Measurements from ENCODE around the gene TBC1D23. TPM values are rescaled to one million over a fixed set of nuclear protein-coding genes. Genes with fewer than 3 reads are reported as not detected.

TBC1D23 gene
- total and polyA plus RNA-seq, 2 of the 13 experiments (the other 11 are each of a cell fraction or from before 2014, with no cell fraction given) = 28.7 to 35.4 TPM

DNA sequence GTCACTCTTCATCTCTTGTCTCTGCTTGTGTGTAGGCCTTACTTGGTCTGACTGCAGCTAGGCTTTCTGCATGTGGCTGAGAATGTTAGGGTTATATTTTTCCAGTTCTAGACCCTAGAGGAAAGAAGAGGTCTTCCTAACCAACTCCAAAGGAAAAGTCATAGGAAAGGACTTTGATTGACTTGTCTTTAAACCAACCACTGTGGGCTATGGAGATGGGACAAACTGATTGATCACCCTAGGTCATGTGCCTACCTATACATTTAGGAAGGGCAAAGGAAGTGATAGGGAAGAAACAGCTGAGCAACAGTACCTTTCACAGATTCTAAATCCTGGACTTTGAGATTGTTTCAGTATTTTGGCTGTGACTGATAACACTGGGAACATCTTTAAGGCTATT lies 16.5 kb upstream of the TBC1D23 start (continued):
- TF ChIP-seq, protein P1, sequence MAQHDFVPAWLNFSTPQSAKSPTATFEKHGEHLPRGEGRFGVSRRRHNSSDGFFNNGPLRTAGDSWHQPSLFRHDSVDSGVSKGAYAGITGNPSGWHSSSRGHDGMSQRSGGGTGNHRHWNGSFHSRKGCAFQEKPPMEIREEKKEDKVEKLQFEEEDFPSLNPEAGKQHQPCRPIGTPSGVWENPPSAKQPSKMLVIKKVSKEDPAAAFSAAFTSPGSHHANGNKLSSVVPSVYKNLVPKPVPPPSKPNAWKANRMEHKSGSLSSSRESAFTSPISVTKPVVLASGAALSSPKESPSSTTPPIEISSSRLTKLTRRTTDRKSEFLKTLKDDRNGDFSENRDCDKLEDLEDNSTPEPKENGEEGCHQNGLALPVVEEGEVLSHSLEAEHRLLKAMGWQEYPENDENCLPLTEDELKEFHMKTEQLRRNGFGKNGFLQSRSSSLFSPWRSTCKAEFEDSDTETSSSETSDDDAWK (CRISPR knock-in tag; IDR thresholded peaks at IDR 0.05) = no peak
- TF ChIP-seq ZZZ3 (CRISPR knock-in tag; IDR thresholded peaks at IDR 0.05; ENCODE audit: borderline replicate concordance) (no peak), ZNF496 (CRISPR knock-in tag; IDR thresholded peaks at IDR 0.05; ENCODE audit: insufficient replicate concordance) (no peak), SRY (CRISPR knock-in tag; IDR thresholded peaks at IDR 0.05) (no peak), HOXA5 (CRISPR knock-in tag; IDR thresholded peaks at IDR 0.05) (no peak), ZNF776 (CRISPR knock-in tag; IDR thresholded peaks at IDR 0.05) (no peak)
- TF ChIP-seq, protein P2, sequence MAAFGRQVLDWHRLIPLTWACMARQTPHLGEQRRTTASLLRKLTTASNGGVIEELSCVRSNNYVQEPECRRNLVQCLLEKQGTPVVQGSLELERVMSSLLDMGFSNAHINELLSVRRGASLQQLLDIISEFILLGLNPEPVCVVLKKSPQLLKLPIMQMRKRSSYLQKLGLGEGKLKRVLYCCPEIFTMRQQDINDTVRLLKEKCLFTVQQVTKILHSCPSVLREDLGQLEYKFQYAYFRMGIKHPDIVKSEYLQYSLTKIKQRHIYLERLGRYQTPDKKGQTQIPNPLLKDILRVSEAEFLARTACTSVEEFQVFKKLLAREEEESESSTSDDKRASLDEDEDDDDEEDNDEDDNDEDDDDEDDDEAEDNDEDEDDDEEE (CRISPR knock-in tag; IDR thresholded peaks at IDR 0.05) = no peak
- TF ChIP-seq, protein P3, sequence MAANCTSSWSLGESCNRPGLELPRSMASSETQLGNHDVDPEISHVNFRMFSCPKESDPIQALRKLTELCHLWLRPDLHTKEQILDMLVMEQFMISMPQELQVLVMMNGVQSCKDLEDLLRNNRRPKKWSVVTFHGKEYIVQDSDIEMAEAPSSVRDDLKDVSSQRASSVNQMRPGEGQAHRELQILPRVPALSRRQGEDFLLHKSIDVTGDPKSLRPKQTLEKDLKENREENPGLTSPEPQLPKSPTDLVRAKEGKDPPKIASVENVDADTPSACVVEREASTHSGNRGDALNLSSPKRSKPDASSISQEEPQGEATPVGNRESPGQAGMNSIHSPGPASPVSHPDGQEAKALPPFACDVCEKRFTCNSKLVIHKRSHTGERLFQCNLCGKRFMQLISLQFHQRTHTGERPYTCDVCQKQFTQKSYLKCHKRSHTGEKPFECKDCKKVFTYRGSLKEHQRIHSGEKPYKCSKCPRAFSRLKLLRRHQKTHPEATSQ (CRISPR knock-in tag; IDR thresholded peaks at IDR 0.05; ENCODE audit: borderline replicate concordance) = no peak

DNA sequence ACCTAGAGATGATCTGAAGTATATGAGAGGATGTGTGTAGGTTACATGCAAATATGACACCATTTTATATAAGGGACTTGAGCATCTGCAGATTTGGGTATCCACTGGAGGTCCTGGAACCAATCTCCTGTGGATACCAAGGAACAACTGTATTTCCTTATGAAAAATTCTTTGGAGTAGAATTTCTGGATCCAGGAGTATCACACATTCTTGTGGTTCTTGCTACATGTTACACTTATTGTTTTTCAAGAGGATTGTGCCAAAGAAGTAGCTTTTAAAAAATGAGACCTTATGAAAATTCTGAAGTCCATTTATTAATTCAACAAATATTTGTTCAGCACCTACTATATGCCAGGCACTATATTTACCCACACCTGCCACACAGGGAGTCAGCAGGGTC lies 15.7 kb upstream of the TBC1D23 start:
- POLR2A ChIA-PET = interaction anchor here (1.2 kb wide), 1 partner anchor 15 kb away, joined by 4 read pairs; the partner anchor contains the start of gene TBC1D23
- Histone ChIP-seq H3K27me3 (ENCODE audit: control insufficient read depth in 1 of 2, insufficient read depth in 2 of 2, low read length in 2 of 2) (no peaks in the 10 kb centered on the region), H3K79me2 (ENCODE audit: insufficient read depth, low read length) (no peaks in the 10 kb centered on the region), H3K4me2 (ENCODE audit: low read depth, low read length) (no peak overlapping the region), H2AFZ (ENCODE audit: low read length) (no peak overlapping the region), H3K9me3 (ENCODE audit: low read length) (no peaks in the 10 kb centered on the region), H4K20me1 (ENCODE audit: insufficient read depth, low read length) (no peaks in the 10 kb centered on the region), H3K36me3 (replicated peaks in 1 of 2; ENCODE audit: control insufficient read depth in 1 of 2, insufficient read depth in 2 of 2, low read length in 2 of 2) (no peaks in the 10 kb centered on the region), H3K4me3 (replicated peaks in 1 of 3; ENCODE audit: insufficient read depth in 1 of 3, low read depth in 2 of 3, low read length in 3 of 3) (no peak overlapping the region), H3K27ac (ENCODE audit: extremely low read length, insufficient read depth, low read length) (no peak overlapping the region), H3K4me1 (ENCODE audit: insufficient read depth, low read length) (no peaks in the 10 kb centered on the region), H3K9ac (ENCODE audit: insufficient read depth, low read depth, low read length) (no peak overlapping the region)
- CTCF ChIA-PET (ENCODE audit: low intra/inter-chr PET ratio, low total read pairs) = no interaction called here
- in situ Hi-C loops (cut with HindIII; ENCODE audit: extremely low pct_ligation_motif_present, low pct_unique_long_range_greater_than_20kb) = no loop called here
- no TSS peak for BruUV-seq (replicated peaks)
- ATAC-seq (no peak), FAIRE-seq (no peak), DNase-seq (ENCODE audit: low spot score) (no peak)
- intact Hi-C loops (cut with micrococcal nuclease; ENCODE audit: unreplicated experiment) = no loop called here
- no peak for TF ChIP-seq SETDB1 (CRISPR knock-in tag; IDR thresholded peaks at IDR 0.05; ENCODE audit: borderline replicate concordance)
- no peak for TF ChIP-seq FOSL1 (CRISPR knock-in tag; IDR thresholded peaks at IDR 0.05; ENCODE audit: borderline replicate concordance)
- TF ChIP-seq, protein P4, sequence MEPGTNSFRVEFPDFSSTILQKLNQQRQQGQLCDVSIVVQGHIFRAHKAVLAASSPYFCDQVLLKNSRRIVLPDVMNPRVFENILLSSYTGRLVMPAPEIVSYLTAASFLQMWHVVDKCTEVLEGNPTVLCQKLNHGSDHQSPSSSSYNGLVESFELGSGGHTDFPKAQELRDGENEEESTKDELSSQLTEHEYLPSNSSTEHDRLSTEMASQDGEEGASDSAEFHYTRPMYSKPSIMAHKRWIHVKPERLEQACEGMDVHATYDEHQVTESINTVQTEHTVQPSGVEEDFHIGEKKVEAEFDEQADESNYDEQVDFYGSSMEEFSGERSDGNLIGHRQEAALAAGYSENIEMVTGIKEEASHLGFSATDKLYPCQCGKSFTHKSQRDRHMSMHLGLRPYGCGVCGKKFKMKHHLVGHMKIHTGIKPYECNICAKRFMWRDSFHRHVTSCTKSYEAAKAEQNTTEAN (CRISPR knock-in tag; conservative IDR thresholded peaks at IDR 0.05) = no peak
- TF ChIP-seq MED13 (CRISPR knock-in tag; IDR thresholded peaks at IDR 0.05) = no peak
- TF ChIP-seq, protein P5, sequence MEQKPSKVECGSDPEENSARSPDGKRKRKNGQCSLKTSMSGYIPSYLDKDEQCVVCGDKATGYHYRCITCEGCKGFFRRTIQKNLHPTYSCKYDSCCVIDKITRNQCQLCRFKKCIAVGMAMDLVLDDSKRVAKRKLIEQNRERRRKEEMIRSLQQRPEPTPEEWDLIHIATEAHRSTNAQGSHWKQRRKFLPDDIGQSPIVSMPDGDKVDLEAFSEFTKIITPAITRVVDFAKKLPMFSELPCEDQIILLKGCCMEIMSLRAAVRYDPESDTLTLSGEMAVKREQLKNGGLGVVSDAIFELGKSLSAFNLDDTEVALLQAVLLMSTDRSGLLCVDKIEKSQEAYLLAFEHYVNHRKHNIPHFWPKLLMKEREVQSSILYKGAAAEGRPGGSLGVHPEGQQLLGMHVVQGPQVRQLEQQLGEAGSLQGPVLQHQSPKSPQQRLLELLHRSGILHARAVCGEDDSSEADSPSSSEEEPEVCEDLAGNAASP (CRISPR knock-in tag; IDR thresholded peaks at IDR 0.05; ENCODE audit: borderline replicate concordance) = no peak

Data from HepG2 (cell line).